Upper lobe of left lung (tissue), 6 donors: Measurements from ENCODE around the gene DNAJC17. TPM values are rescaled to one million over a fixed set of nuclear protein-coding genes. Genes with fewer than 3 reads are reported as not detected.

Source experiments
- ATAC-seq, 2 donors: fragments of 200-7000 bp; cut with Tn5 transposase; one replicate each; pipeline ENCODE4 v1.9.1; 2022; ENCODE audit warnings: mild to moderate bottlenecking in 2 of 2, moderate library complexity in 2 of 2; ENCODE audit not compliant: low FRiP score in 2 of 2
- DNase-seq, 2 donors: peaks; one replicate each; pipeline ENCODE4 v3.0.0-alpha.2; 2019 to 2020
- H3K27ac ChIP-seq, 4 donors: fragments of 200-600 bp; sonication (generic); one replicate each; pipeline ENCODE4 v1.5.1; 2016 to 2019
- H3K27me3 ChIP-seq, 4 donors: fragments of 200-600 bp; sonication (generic); one replicate each; pipeline ENCODE4 v1.5.1; 2017 to 2019
- H3K36me3 ChIP-seq, 4 donors: fragments of 200-600 bp; sonication (generic); one replicate each; pipeline ENCODE4 v1.5.1; 2016 to 2019
- H3K4me1 ChIP-seq, 4 donors: fragments of 200-600 bp; sonication (generic); one replicate each; pipeline ENCODE4 v1.5.1; 2018 to 2019
- H3K4me3 ChIP-seq, 4 donors: fragments of 200-600 bp; sonication (generic); one replicate each; pipeline ENCODE4 v1.5.1; 2017 to 2019; ENCODE audit warnings: mild to moderate bottlenecking in 2 of 4, moderate library complexity in 1 of 4
- H3K9me3 ChIP-seq, 4 donors: fragments of 200-600 bp; sonication (generic); one replicate each; pipeline ENCODE4 v1.5.1; 2018 to 2019
- CTCF ChIP-seq, 6 experiments: fragments of 450-650 bp in 4 of 6; fragments of 200-600 bp in 2 of 6; sonication (generic) in 2 of 6; IDR thresholded peaks; one replicate each; pipeline ENCODE4 v1.5.1; 2016 to 2019; ENCODE audit warnings: antibody characterized with exemption in 6 of 6
- EP300 ChIP-seq, 4 donors: sonication (generic); formaldehyde crosslinking; IDR thresholded peaks; one replicate each; pipeline ENCODE4 v1.5.1; 2017; ENCODE audit warnings: antibody characterized with exemption in 4 of 4, control low read depth in 2 of 4
- POLR2A ChIP-seq, 4 donors: fragments of 450-650 bp; IDR thresholded peaks; one replicate each; pipeline ENCODE4 v1.5.1; 2016 to 2017; ENCODE audit warnings: antibody characterized with exemption in 4 of 4, mild to moderate bottlenecking in 2 of 4
- POLR2AphosphoS5 ChIP-seq, 2 donors: sonication (generic); formaldehyde crosslinking; IDR thresholded peaks; one replicate each; pipeline ENCODE4 v1.5.1; 2017; ENCODE audit warnings: antibody characterized with exemption in 2 of 2
- WGBS, 2 donors: methylation state at CpG; one replicate each; pipeline ENCODE4 v1.1.5; 2017 to 2018; 5-methylcytosine and 5-hydroxymethylcytosine counted together
- total RNA-seq, 6 donors: library from RNA; depleted of rRNA in 4 of 6; stranded (reverse); fragments of >200 nt in 4 of 6; gene quantifications; one replicate each; pipeline versions ENCODE4 v1.1.0 to v1.2.1, GENCODE V29; 2016 to 2021
- donor health status: DM: no; HTN: no; CAD: no; lungs with moderate emphysema.
- donor health status: DM: no; HTN: yes; CAD: no; lungs with severe emphysema.

Gene DNAJC17
- total RNA-seq, 6 donors from 2014 or later = 15.4 to 51.3 (median 30.0) TPM

DNA sequence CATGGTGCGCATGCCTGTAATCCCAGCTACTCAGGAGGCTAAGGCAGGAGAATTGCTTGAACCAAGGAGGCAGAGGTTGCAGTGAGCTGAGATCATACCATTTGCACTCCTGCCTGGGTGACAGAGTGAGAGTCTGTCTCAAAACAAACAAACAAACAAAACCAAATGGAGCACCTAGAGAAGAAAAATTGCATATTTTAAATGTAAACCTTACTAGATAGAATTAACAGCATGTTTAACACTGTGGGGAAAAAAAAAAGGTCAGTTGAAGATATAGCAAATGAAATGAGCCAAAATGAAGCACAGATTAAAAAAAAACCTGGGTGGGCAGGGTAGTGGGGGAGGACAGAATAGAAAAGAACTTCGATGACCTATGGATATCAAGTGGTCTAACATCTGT lies 13.9 kb upstream of the DNAJC17 start:
- Histone ChIP-seq H3K27ac (no peak overlapping the region), H3K36me3 (no peaks in the 10 kb centered on the region), H3K4me1 (no peaks in the 10 kb centered on the region), H3K9me3 (no peaks in the 10 kb centered on the region), H3K4me3 (no peak overlapping the region), H3K27me3 (no peaks in the 10 kb centered on the region)
- TF ChIP-seq POLR2AphosphoS5 (IDR thresholded peaks at IDR 0.05) (no peak), CTCF (IDR thresholded peaks at IDR 0.05) (no peak), EP300 (IDR thresholded peaks at IDR 0.05) (no peak), POLR2A (IDR thresholded peaks at IDR 0.05) (no peak)
- ATAC-seq = no peak
- 84 to 87% methylated on average over 2 of the region's 2 CpGs for WGBS, 2 donors
- no peak for DNase-seq

GRCh38 chr15:40819048-40819447 lies 11.8 kb upstream of the DNAJC17 start:
- H3K9me3 ChIP-seq = no peaks in the 10 kb centered on the region
- no peaks in the 10 kb centered on the region for H3K27me3 ChIP-seq
- H3K4me1 ChIP-seq = no peaks in the 10 kb centered on the region
- 69 to 80% methylated on average over 7 of the region's 7 CpGs for WGBS, 2 donors
- H3K27ac ChIP-seq = no peak overlapping the region
- DNase-seq (no peak), ATAC-seq (no peak)
- TF ChIP-seq POLR2AphosphoS5 (IDR thresholded peaks at IDR 0.05) = no peak
- TF ChIP-seq POLR2A (IDR thresholded peaks at IDR 0.05) = no peak
- no peak for TF ChIP-seq CTCF (IDR thresholded peaks at IDR 0.05)
- TF ChIP-seq EP300 (IDR thresholded peaks at IDR 0.05) = no peak
- H3K4me3 ChIP-seq = no peak overlapping the region
- peaks cover 0 to 11% (median 3%) of the 10 kb centered on the region in 4 donors for H3K36me3 ChIP-seq

GRCh38 chr15:40815042-40815698 lies 7.9 kb upstream of the DNAJC17 start:
- no peaks in the 10 kb centered on the region for H3K27me3 ChIP-seq
- DNase-seq (no peak), ATAC-seq (no peak)
- H3K4me1 ChIP-seq = no peaks in the 10 kb centered on the region
- H3K36me3 ChIP-seq = peaks cover 0 to 44% (median 17%) of the 10 kb centered on the region in 4 donors
- H3K9me3 ChIP-seq = no peaks in the 10 kb centered on the region
- no peak overlapping the region for H3K4me3 ChIP-seq
- 74% methylated on average over 4 of the region's 4 CpGs for WGBS, 2 donors
- no peak overlapping the region for H3K27ac ChIP-seq
- TF ChIP-seq POLR2AphosphoS5 (IDR thresholded peaks at IDR 0.05) (no peak), POLR2A (IDR thresholded peaks at IDR 0.05) (no peak), EP300 (IDR thresholded peaks at IDR 0.05) (no peak), CTCF (IDR thresholded peaks at IDR 0.05) (no peak)

GRCh38 chr15:40812721-40813425 lies 5.6 kb upstream of the DNAJC17 start:
- no peaks in the 10 kb centered on the region for H3K27me3 ChIP-seq
- DNase-seq = no peak
- WGBS, 2 donors = 91 to 92% methylated on average over 10 to 12 of the region's 12 CpGs

More at GRCh38 chr15:40812721-40813425, 5.6 kb upstream of the DNAJC17 start:
- no peak overlapping the region for H3K4me3 ChIP-seq
- no peak for ATAC-seq
- TF ChIP-seq CTCF (IDR thresholded peaks at IDR 0.05) (no peak), POLR2AphosphoS5 (IDR thresholded peaks at IDR 0.05) (no peak), EP300 (IDR thresholded peaks at IDR 0.05) (no peak), POLR2A (IDR thresholded peaks at IDR 0.05) (no peak)
- H3K9me3 ChIP-seq = no peaks in the 10 kb centered on the region
- H3K36me3 ChIP-seq = peaks cover 0 to 51% (median 20%) of the 10 kb centered on the region in 4 donors
- H3K4me1 ChIP-seq = peaks cover 0 to 13% (median 9%) of the 10 kb centered on the region in 4 donors
- no peak overlapping the region for H3K27ac ChIP-seq
